Kasumi-1 (cell line): ENCODE results near the gene AQP1.

Source experiments
- DNase-seq, 2 experiments: peaks; one replicate each; lab custom pipeline; 2025; lab: John Stamatoyannopoulos, UW

Gene AQP1

DNA sequence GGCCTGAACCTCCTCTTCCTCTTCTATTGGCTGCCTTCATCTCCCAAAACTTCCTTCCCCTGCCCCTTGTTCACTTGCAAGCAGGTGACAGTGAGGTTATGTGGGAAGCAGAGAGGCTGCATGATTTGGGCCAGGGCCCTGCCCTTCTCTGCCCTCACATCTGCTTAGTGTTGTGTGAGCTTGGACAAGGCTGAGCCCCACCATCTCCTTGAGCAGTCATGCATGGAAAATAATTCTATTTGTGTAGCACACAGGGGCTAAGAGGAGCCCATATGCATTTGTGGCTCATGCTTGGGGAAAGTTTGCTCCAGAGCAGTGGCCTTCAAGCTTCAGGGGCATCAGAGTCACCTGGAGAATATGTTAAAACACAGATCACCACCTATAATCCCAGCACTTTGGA is 26.8 kb upstream of the AQP1 start:
- DNase-seq: no peak

GRCh38 chr7:30886608-30887011 is 25.0 kb upstream of the AQP1 start:
- DNase-seq: no peak

DNA sequence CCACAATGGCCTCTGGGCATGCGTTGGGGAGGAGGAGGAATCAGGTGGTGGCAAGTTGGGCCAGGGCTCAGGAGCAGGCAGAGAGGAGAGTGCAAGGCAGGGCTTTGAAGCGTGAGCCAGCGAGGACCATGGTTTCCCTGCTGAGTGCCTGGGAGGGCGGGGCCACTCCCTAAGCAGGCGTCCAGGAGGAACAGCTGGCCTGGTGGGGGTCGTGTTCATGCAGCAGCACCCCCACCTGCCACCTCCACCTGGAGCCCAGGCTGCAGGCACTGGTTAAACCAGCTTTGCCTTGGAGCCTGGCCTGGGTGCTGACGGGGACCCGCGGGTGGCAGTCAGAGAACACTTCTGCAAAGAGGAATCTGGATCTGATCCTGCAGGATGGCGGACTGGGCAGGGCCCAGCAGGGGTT is 24.2 kb upstream of the AQP1 start:
- no peak for DNase-seq

DNA sequence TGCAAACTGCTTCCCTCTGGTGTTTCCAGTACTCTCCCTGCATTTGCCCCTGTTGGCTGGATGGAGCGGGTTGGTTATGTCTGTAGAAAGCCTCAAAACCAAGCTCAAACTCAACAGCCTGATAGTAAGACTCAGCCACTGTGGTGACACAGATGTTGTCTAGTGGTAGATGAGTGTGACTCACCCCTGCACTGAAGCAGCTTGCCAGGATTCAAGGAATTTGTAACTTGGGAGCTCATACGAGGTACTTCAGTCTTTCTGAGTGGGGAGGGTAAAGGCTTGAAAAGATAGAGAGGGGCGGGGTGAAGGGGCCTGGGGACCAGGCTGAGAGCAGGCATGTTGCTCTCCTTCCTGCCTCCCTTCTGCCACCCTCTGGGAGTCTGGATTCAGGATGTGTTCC is 22.9 kb upstream of the AQP1 start:
- DNase-seq: no peak

DNA sequence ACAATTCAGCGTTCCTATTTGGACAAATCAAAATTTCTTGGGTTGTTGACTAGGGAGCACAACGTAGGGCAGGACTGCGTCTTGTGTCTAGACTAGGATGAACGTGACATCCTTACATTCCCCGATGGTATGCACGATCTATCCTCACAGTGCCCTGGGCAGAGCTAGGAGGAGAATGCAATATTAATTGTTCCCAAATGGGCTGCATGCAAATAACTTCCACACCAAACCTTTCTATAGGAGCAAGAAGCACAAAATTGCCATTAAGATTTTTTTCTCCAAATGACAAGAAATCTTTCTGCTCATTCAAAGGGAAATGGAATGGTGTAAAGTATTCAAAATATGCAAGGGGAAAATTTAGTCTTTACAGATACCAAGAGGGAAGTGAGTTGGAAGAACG is 21.4 kb upstream of the AQP1 start:
- DNase-seq: no peak

GRCh38 chr7:30893357-30893756 is 18.3 kb upstream of the AQP1 start:
- DNase-seq: no peak

GRCh38 chr7:30894009-30894408 is 17.6 kb upstream of the AQP1 start:
- DNase-seq: no peak

DNA sequence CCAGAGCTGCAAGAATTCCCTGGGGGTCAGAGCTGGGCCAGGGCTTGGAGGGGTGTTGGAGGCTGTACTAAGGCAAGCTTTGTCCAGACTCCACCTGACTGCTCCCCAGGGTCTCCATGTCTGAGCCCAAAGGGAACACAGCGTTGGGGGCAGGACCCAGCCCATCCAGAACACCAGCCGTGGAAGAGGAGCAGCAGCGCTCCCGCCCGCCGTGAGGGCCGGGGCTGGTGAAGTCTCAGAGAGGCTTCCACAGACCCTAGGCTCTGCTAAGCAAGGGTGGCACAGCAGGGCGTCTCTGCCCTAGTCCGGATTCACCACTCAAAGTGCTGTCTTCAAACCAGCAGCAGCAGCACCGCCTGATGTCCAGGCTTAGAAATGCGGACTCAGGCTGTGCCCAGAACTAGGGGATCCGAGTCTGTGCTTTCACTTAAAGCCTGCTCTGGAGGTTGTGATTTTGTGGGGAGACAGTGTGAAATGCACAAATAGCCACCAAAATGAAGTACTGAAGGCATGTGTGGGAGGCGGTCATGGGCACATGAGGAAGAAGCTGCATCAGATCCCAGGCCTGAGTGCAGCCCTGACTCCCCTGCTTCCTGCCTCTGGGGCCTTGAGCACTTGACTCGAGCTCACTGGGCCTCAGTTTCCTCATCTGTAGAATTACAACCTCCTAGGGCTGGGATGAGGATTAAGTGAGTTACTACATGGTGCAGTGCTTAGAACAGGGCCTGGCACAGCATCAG is 16.6 kb upstream of the AQP1 start:
- DNase-seq: no peak

GRCh38 chr7:30896036-30896435 is 15.6 kb upstream of the AQP1 start:
- DNase-seq: no peak

- no peak for DNase-seq
Measured at GRCh38 chr7:30896783-30897637, 14.6 kb upstream of the AQP1 start.

DNA sequence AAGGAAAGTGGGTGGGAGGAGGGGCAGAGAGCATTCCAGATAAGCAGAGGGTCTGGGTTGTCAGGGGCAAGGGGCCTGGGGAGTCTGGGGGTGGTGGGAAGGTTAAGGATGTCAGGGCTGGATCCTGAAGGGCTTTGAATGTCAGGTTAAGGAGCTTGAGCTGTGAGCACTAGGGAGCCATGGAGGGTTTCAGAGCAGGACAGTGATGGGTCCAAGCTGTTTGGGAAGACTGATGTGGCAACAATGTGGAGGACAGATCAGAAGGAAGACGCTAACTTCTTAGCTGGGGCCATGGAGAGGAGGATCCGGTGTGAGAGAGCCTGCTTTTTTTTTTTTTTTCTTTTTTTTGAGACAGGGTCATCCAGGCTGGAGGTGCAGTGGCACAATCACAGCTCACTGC is 13.9 kb upstream of the AQP1 start:
- DNase-seq: no peak

DNA sequence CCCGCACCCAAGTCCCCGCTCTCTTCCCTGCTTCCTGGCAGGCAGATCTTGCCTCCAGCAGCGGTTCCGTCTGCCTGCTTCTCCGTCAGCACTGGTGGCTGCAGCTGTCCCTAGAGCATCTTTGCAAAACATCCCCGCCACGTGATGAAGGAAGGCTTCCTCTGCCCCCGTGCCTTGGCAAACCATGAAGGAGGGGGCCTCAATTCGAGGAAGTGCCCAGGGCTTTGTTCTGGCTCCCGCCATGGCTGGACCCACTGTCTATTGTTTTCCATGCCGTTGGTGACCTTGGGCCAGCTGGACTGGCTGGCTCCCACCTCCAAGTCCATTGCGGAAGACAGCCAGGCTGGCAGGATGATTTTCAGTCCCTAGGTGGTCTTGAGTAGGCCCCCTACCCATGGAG is 13.2 kb upstream of the AQP1 start:
- no peak for DNase-seq

DNA sequence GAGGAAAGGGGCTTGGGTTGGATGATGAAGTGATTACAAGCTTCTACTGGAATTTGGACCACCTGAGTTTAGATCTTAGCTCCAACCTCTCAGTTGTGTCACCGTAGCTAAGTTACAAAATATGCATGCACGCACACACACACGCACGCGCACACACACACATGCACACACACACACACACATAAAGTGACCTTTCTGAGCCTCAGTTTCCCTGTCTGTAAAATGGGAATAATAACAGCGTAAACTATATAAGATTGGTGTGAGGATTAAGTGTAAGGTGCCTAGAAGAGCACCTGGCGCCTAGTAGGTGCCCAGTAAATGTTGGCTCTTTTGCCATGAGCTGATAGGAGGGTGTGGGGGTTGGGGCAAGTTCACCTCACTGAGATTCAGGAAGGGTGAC is 12.6 kb upstream of the AQP1 start:
- DNase-seq: no peak

DNA sequence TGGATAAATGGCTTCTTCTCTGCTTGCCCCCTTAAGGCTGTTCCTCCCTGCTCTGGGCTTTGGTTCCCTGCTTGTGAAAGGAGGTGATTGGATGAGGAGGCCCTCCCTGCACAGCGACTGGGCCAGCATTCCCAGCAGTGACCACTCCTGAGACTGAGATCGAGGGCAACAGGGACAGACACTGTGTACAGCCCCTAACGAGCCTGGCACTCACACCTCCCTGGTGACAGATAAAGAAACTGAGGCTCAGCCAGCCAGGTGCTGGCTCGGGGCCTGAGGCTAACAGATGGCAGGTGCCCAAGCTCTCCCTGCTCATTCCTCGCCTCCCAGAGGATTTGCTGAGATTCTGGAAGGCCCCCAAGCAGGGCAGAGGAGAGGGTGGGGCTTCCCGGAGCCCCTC is 12.0 kb upstream of the AQP1 start:
- DNase-seq: no peak

DNA sequence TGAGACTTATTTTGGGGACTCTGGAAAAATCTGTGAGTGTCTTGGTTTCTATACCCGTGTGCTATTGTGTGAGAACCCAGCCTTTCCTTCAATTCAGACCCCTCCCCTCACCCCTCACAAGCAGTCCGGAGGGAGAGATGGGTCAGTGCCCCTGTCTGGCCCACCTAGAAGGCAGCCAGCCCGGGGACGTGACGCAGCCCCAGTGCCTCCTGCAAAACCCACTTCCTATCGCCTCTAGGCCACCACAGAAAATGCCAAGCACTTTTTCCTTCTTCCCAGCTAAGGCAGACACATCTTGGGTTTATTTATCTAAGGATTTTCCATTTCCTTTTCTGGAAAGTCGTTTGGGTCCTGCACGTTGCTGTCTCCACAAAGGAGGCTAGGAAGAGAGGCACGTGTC is 11.6 kb upstream of the AQP1 start:
- no peak for DNase-seq

- no peak for DNase-seq
Measured at GRCh38 chr7:30900803-30901362, 10.8 kb upstream of the AQP1 start.

- no peak for DNase-seq
Measured at GRCh38 chr7:30901856-30902255, 9.8 kb upstream of the AQP1 start.

GRCh38 chr7:30902466-30902865 is 9.2 kb upstream of the AQP1 start:
- DNase-seq: no peak

- DNase-seq: no peak
Measured at GRCh38 chr7:30903146-30903545, 8.5 kb upstream of the AQP1 start.

- no peak for DNase-seq
Measured at GRCh38 chr7:30904561-30904960, 7.1 kb upstream of the AQP1 start.

- no peak for DNase-seq
Measured at GRCh38 chr7:30905078-30906012, 6.3 kb upstream of the AQP1 start.

DNA sequence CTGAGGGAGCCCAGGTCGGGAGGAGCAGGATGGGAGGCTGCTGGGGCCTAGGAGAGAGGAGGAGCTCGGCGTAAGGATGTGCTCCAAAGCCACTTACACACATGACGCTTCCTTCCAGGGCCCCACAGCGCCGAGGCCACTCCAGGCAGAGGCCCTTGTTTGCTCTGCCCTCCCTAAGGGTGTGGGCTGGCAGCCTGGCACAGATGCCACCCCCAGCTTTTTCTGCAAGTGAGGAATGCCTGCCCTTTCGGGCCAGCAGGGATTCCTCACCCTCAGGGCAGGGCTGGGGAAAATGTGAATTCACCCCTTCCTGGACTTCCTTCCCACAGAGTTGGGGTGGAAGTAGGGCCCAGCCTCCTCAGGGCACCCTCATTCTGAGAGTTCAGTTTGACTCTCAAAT is 5.6 kb upstream of the AQP1 start:
- no peak for DNase-seq
